Stimulated activated CD4-positive, alpha-beta T cell treated with anti-CD3 and anti-CD28 coated beads, Interleukin-1b, Interleukin-23, amount 100 ng/mL, for 1 hour (primary cell): ENCODE data around the gene ATP13A3.

Experiments used
- DNase-seq, 2 donors: peaks; one replicate each; pipeline ENCODE4 v3.0.0-alpha.2; 2020; ENCODE audit warnings: low read depth in 2 of 2

ATP13A3 gene

DNA sequence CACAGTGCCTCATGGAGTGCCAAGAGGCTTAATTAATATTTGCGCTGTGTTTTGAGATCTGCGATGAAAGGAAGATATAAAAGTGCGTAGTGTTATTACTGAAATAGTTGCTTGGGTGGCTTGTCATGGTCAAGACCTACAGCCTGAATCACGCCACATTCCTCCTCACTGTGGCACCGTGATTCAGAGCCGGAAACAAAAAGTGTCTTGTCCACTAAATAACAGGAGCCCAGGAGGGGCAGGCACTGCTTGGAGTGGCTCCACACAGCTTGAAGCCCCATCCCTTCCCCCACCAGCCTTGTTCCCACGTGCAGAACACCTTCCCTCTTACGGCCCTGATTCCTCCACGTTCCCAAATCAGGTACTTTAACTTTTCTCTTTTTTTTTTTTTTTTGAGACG is 116.0 kb downstream of the ATP13A3 start:
- DNase-seq, result no peak

DNA sequence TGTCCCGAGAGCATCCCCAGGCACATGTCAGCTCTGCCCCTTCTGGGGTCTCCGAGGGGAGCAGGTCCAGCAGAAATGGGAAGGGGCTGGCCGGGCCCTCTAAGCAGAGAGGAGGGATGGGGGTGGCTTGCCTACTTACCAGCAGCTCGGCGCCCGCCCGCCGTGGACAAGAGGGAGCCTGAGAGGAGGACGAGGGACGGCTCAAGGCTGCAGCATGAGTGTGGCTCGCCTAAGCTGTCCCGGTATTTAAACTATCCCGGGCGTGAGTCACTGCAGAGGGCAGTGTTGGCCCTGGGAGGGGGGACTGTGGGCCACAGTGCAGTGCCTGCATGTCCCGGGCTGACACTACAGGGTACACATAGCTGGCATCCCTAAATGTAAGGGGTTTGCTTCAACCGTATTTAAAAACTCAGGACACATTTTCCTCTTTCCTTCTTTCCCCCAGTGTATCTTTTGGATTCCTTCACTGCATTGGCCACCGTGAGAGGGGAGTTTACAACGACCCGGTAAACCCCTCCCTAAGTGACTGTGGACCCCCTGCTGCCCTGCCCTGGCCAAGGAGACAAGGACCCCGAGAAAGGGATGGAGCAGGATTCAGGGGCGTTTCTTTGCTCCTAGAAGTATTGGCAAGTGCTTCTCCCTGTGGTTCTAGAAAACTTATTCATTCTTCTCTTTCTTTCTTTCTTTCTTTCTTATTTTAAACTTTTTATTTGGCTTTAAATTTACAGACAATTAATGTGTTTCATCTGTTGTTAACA is 117.1 kb downstream of the ATP13A3 start, which contains the start of gene LRRC15:
TSS of gene LRRC15 (minus strand) at position 222 of the 758 bp plus-strand sequence. CDS start 8,700 bp downstream, outside the sequence.
- no peak for DNase-seq

DNA sequence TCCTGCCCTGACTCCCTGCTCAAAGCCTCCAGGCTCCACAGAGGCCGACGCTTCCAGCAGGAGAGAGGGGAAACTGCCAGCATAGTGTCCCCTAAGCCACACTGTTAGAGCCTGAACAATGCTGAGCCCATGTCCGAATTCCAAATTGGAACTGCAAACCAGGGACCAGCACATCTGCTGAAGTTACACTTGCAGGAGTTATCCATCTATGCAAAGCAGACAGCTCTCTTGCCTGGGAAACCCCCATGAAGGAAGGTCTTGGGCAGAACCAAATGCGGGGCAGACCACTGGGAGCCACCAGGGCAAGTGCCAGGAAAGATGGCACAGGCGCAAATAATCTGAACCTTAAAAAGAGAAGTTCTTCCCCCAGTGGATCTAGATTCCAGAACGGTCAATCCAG is 117.9 kb downstream of the ATP13A3 start:
- no peak for DNase-seq

DNA sequence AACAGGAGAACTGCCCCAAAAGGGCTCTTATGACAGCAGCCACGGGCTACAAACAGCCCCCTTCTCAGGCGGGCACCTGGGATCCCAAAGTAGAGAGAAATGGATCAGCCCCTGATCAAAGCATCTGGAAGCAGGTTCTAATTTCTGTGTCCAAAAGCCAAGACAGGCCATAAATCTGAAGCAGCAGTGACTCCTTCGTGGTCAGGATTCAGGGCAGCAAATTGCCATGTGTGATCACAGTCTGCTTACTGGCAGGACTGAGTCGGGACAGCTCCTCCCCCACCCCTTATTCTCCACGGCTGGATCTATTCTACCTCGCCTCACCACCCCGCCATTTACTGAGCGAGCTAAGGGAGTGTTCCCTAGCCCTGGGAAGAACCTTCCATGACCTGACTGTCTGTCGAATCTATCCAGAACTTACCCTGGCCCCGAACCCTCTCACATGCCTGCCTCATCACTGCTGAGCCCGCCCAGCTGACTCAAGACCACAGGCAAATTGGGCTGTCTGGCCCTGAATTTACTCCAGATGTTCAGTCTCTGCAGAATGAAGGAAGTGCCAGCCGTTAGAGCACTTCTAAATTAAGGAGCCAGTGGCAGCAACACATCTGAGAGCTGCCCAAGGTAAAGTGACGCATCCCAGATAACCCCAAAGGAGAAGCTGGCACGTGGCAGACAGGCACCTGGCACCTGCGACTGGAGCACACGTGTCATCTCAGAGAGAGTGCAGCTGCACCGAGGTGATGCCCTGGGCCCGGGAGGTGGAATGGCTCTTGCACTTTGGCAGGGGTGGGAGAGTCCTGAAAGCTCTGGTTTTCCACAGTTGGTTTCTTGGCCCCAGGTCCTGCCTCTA is 118.6 kb downstream of the ATP13A3 start:
- DNase-seq, result no peak

DNA sequence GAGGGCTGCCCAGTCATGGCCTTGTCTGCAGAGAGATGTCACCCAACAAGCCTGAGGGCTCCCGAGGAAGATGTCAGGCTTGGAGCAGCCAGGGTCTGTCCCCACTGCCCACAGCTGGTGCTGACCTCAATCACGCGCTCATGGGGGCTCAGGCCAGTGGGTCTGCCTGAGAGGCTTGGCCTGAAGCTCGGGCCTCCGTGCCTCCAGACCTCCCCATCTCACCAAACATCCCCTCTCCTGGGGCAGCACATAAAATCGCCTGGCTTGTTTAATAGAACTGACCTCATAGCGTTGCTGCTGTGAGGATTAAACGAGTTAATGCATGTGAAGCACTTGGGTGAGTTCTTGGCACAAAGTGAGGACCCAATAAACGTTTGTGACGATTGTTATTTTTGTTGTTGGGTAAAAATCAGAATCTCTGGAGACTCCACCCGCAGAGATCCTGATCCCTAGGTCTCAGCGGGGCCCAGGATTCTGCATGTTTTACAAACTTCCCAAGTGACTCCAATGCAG is 120.8 kb downstream of the ATP13A3 start:
- DNase-seq, result no peak

DNA sequence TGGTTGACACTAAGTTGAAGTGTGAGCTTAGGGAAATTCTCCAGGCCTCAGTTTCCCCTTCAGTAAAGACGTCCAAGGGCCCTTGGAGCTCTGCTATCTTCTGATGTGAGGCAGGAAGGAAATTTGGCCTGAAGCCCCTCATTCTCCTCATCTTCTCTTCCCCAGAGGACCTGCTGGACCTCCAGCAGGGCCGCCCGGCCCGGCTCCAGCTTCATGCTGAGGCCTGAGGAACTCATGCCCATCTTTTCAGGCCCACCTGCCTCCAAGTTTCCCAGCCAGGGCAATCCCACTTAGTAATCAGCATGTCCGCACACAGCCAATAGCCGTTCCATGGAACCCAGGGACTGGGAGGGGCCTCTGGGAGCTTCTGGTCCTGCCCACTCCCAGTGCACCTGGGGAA is 121.3 kb downstream of the ATP13A3 start:
- no peak for DNase-seq

DNA sequence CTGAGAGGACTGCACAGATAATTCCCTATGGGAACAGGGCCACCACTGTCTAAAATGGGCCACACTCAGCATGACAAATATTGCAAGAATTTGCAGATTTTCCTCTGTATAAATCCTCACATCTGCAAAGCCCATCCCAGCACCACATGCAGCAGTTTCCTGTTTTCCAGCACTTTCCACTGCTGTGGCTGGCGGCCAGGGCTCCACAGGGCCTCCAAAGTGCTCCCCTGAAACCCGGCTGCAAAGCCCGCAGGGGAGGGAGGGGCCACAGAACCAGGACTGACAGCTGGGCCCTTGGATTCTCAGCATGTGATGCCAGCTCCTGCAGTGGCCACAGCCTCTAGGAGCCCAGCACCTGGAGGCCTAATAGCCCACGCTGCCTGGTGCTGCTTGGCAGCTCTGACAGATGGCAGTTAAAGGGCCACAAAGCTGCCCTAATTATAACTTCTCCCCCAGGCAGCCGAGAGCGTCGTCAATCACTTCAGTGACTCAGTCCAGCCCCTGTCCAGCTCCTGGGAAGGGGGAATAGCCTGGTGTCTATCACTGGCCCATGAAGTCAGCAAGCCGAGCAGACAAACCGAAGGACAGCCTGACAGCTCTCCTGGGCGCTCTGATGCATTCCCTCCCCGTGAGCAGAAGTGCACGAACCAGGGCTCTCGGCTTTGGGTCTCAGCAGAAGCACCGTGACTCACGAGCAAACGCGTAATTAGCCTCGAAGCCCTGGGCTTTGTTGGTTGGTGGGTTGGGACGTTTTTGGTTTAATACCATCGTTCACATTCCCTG is 122.0 kb downstream of the ATP13A3 start:
- DNase-seq, result no peak

DNA sequence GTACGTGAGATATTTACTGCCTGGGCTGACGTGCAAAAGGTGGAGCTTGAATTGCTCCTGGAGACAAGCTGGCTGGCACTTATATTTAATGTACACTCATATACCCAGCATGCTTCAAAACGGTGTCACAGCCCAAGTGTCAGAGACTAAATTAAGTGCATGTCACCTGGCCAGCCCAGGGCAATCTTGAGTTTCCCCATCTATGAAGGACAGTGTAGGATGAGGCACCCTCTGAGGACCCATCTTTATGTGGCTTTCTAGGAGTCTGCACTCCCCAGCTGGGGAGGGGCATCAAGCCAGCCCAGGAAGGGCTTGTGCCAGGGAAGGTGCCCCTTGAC is 122.5 kb downstream of the ATP13A3 start:
- no peak for DNase-seq

DNA sequence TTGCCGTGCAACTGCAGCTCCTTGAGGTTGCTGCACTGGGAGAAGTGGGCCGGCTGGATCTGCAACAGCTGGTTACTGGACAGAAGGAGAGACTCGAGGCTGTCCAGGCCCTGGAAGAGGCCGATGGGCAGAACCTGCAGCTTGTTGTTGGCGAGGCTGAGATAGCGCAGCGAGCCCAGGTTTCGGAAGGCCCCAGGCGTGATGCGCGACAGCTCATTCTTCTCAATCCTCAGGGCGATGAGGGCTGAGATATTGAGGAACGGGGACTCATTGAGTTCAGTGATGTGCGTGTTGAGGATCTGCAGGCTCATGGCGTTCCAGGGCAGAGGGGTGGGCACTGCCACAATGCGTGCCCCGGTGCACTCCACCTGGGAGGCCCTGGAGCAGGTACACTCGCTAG is 126.2 kb downstream of the ATP13A3 start:
- no peak for DNase-seq

DNA sequence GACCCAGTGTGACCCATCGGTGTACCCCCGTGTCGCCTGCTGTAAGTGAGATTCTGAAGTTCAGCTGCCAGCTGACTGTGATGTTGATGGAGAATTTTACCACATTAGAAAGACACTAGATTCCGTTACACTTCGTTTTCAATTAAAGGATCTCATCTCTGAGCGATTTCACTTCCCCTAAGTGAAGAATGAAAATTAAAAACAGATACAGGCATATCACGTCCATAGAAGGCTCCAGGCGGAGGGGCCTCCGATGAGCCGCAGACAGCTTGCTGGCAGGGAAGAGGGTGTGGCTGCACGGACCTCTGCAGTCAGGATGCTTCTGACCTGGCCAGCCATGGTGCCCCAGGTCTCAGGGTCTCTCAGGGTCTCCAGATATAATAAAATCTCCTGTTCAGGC is 129.1 kb downstream of the ATP13A3 start:
- no peak for DNase-seq

DNA sequence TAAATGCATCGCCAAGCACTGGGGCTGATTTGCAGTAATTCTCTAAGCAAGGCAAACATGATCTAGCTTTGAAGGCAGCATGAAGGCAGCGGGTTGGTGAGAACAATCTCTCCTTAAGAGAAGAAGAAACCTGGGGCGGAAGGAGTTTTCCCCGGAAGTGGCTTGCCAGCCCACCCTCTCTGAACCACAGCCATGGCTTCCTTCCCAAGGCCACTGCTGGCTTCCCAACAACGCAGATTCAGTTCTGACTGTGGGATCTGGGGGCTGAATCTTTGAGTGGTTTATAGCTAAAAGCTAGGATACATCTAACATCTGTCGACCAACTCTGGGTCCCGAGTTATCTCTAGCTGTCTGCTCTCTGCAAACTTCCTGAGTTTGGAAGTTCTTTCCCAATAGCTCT is 131.4 kb downstream of the ATP13A3 start:
- no peak for DNase-seq

DNA sequence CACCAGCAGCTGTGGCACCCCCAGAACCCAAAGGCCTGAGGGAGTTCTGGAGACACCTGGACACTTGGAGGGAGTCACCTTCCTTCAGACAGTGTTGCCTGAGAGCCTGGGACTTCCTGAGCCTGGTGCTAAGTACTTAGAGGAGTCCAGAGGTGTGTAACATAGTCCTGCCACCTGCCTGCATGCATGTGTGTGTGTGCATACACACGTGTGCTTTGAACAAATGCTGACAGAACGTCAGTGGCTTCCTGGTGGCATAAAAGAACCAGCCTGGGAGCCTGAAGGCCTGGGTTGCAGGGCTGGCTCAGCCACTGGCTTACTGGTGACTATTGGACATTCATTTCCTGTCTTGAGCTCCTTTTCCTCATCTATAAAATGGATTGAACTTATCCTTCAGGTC is 132.5 kb downstream of the ATP13A3 start:
- no peak for DNase-seq
